ENCODE results near the gene CLBA1.

The CLBA1 gene

DNA sequence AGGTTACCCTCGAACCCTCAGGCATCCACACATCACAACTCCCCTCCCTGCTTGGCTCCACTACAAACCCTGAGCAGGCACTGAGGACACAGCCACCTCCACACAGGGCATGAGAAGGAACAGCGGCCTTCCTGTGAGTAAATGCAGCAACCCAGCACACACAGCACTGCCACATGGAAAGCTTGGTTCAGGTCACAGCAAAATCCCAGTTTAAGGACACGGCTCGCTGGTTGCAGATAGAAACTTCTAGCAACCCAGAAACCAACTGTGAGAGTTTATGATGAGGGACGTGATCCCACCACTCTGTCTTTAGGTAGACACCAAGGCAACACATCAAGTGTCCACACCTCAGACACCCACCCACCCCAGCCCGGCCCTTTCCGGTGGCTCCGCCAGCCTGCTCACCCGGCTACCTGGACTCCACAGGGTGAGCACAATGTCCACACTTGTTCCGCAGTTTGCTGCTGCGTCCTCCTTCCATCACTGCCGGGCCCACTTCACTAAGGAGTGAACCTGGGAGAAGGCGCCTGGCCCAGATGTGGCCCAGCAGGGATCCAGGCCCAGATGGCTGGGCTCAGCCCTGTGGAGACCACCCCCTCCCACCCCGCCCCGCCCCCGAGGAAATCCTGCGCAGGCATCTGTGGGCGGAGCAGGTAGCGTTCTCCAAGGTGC is 22.1 kb downstream of the CLBA1 start:
- no peak for DNase-seq

DNA sequence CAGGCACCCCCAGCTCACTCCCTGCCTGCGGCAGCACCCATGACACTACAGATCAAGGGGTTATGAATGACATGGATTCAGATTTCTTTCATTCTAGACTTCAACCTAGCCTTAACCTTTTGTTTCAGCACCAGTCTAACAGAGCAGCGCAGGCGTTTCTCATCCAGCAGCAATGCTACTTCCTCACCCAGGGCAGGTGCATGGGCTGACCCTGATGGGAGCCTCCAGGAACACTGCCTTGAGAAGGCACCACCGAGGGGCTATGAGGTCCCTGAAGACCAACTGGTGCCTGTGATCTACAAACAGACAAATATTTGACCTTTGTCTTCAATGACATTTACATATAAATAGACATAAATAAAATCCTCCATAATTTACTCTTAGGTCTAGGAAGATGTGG is 24.5 kb downstream of the CLBA1 start:
- no peak for DNase-seq

DNA sequence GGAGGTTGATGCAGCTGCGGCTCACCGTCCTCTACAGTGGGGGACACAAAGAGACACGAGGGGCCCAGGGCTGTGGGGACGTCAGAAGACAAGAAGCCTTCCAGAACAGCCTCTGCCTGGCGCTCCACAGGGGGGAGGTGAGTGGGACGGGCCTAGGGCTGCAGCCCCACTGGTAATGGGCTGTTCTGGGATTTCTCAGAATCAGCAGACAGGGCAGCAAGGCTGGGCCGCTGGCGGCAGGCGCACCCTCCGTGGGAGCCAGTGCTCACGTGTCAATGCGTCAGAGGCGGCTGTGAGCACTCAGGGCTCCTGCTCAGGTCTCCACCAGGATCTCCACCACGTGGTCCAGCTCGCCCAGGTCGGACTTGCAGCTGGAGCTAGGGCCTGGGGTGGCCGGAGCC is 25.3 kb downstream of the CLBA1 start:
- no peak for DNase-seq

DNA sequence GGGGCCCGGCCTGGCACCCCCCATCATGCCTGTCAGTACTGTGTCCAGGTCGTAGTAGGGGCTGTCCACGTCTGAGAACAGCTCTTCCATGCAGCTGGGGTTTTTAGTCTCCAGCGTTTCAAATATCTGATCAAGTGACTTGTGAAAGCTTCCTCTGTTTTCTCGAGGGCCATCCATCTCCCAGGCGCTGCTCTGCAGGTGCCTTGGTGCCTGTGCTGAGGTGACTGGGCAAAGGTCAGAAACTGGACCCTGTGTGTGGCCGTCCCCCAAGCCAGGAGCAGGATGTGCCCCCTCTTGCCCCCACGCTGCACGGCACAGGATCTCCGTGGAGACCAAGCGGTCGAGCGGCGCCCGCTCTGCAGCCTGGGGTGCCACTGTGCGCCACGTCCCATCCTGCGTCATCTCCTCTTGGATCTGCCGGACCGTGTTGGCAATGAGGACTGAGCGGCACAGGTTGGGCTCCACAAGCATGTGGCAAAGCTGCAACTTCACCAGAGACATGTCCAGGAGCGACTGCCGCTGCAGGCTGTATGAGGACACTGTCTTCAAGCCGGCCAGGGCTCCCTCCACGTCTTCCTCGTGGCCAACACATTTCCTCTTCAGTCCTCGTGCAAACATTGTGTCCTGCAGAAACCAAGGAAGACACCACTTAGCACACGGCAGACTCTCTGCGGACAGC is 25.9 kb downstream of the CLBA1 start:
- DNase-seq = no peak

DNA sequence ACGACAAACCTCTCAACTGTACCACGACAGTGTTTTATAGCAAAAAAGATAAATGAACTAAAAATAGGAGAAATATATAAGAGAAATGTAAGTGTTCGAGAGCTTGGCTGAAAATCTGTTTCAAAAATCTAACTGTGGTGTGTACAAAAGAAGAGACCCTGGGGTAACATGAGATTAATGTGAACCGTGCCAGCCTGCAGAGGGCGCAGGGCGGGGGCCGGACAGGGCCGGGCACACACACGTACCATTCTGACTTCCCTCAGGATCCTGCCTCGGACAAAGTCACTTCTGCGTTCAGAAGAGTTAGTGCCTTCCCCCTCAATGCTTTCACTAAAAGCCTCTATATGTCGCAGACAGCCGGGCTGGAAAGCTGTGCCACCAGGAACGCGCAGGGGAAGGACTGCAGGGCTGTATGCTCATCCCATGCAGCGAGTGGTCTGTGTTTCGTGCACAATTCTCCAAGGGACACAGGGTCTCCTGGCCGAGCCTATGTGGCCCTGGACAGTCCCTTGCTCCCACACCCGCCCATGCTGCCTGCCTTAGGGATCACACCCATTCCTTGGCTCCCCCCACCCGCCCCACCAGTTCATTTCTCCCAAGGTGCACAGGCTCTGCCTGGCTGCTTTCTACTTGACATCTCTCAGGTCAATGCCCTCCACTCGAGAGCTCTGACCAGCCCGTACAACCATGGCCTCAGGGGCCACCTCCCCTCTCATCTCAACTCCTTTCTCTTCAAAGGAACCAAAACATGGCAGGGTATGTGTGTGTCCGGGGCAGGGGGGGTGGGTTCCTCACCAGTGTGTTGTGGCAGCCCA is 26.8 kb downstream of the CLBA1 start:
- no peak for DNase-seq

DNA sequence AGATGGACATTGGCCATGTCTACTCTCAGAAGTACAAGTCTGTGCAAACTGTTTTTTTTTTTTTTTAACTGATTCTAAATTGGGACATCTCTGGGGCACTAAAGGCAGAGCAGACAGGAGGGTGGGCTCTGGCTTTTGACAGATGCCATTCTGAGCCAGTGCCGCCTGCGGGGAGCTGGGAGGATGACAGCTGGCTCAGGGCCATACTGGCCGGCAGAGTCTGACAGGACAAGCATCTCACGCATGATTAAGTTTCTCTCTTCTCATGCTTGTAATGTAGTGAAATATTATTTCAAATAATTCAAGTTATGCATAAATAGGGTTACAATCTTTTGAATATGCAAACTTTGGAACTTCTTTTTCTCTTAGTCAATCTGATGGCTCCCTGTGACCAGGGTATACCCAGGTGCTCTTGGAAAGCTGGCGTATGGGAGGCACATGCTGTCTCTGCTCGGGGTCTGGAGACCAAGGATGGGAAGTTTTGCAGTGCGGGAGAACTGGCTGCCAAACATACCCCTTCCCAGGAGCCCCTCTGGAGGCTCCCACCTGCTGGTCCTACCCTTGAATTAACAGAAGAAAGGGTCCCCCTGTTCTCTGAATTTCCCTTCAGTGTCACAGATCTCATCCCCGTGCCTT is 27.7 kb downstream of the CLBA1 start:
- no peak for DNase-seq

DNA sequence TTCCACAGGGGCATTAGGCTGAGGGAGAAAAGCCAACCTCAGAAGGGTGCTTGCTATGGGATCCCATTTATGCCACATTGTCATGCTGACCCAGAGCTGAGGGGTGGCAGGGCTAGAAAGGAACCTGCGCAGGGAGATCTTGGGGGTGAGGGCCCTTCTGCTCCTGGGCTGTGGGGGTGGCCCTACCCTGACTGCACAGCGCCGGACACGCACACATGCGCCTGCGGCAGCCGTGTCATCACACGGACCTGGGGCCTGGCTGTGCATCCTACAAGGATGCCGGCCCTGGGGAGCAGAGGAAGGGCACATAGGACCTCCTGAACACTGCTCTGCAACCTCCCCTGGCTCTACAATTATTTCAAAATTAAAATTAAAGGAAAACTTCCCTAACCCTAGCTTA is 28.4 kb downstream of the CLBA1 start:
- no peak for DNase-seq

DNA sequence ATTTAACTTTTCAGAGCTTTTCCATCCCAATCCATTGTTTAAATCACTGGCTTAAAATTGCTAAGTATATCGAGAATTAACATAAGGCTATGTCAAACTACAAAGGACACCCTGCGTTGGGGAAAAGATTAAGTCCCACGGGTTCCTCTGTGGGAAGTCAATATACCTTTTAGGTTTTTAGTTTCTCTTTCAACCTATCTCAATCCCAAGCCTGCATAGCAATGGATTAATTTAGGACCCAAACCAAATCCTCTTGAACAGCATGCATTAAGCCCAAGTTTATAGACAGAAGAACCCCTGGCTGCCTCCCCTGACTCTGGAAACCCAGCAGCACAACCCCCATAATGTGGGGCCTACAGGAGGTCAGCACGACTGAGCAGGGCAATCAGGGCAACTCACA is 29.0 kb downstream of the CLBA1 start:
- DNase-seq = no peak

DNA sequence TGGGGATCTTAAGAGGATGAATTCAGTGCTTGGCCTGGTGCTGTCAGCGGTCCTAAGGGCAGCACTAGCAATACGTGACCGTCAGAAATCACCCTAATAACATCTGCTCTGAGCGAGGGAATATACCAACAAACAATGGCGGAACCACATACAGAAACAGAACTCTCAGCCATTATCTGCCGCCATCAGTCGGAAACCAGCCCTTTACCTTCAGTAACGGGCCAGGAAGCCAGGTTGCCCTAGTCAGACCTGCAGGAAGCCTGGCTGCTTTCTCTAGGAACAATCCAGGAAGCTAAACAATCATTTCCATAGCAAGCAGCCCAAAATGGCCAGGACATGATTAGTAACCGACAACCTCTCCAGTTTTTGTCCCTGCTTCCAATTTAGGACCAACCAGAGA is 29.7 kb downstream of the CLBA1 start:
- no peak for DNase-seq

DNA sequence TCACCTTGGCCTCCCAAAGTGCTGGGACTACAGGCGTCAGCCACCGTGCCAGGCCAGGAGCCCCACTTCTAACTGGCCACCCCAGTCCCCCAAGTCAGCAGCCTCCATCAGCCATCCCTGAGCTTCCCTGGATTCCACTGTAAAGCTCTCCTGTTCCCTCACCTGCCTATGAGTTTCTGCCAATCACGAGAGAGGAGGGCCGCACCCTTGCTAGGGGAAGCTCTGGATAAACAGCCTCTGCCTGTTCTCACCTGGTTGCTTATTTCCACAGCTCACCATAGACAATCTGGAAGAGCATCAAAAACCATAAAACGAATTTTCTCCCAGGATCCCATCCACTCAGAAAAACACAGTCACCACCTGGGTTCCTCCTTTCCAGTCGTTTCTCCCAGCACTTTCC is 30.3 kb downstream of the CLBA1 start:
- DNase-seq = no peak

DNA sequence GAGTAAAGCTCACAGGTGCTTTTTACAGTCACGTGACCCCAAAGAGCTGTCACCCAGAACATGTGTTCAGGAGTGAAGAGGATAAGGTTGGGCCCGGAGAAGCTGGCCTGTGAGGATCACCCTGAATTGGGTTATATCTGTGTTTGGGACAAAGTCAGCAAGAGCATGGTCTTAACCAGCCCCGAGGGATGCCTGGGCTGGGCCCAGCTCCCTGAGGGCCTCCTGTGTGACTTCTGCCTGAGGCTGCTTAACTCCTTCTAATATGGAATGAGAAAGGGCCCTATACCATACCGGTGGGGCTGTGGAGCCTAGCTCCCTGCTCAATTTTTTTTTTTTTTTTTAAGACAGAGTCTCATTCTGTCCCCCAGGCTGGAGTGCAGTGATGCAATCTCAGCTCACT is 32.8 kb downstream of the CLBA1 start:
- no peak for DNase-seq

DNA sequence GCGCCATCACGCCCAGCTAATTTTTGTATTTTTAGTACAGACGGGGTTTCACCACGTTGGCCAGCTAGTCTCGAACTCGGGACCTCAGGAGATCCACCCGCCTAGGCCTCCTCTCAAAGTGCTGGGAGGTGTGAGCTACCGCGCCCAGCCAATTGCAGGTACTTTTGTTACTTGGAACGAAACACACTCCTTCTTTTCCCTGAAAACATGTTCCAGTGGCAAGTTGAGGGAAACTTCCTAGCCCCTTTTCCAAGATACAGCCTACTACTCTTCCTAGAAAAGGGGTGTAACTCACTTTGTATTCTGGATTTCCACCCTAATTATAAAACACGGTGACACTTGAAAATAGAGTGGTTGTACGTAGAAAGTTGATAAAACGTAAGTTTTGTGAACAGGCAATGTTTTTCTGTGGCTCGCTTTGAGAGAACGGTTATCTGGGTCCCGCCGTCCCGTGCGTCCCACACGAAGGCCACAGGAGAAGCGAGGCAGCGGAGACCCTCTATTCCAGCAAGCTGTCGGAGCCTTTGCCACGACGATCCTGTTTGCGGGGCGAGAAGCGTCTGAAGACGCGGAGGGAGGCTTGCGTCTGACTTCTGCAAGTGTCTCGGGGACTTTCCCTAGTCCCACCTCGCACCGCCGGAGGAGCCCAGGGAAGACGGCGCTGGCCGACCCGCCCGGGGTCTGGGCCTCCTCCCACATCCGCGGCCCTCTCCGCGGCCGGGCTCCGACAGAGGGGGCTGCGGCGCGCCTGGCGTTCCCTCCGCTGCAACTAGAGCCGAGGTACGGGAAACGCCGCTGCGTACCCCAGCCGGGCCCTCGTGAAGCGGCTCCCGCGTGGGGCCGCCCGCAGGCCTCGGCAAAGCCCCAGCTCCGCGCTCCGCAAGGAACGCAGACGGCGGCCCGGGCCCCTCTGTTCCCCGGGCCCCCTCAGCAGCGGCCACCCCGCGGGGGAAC is 34.5 kb downstream of the CLBA1 start:
- DNase-seq = peak; percentile 53 to 64

DNA sequence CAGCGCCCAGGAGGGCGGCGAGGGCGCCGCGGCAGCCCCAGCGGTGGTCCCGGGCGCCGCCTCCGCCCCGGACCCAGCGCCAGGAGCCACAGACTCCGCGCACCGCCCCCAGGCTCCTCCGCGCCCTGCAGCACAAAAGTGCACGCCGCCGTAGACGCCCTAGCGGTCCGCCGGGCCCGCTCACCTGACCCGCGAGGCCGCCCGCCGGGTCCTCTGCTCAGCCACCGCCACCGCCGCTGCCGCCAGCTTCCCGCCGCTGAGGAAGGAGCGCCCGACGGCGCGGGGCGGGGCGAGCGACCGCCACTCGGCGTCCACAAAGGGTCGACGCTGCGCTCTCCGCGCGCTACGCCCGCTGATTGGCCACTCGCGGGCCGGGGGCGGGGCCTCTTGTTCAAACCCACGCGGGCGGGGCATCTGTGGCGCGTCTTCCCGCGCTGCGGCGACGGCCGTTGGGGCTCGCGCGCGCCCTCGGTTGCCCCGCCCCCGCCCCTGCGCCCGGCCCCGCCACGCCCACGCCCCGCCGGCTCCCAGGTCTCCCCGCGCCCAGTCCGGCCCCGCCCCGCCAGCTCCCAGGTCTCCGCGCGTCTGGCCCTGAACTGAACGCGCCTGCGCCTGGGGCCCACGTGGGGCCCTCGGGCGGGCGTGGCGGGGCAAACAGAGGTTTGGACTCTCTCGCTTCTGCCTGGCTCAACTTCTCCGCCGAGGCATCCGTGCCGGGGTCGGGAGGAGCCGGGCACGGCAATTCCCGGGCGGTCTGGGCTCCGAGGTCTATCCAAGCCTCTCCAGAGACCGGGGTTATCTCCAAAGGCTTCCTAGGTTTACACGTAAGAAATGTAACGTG is 35.4 kb downstream of the CLBA1 start, which contains the start of gene CDCA4:
Gene CDCA4, minus strand, starts transcription at position 269 of the 841 bp plus-strand sequence. CDS start 9,154 bp downstream, outside the sequence.
- DNase-seq = peak; percentile 97 to 99

DNA sequence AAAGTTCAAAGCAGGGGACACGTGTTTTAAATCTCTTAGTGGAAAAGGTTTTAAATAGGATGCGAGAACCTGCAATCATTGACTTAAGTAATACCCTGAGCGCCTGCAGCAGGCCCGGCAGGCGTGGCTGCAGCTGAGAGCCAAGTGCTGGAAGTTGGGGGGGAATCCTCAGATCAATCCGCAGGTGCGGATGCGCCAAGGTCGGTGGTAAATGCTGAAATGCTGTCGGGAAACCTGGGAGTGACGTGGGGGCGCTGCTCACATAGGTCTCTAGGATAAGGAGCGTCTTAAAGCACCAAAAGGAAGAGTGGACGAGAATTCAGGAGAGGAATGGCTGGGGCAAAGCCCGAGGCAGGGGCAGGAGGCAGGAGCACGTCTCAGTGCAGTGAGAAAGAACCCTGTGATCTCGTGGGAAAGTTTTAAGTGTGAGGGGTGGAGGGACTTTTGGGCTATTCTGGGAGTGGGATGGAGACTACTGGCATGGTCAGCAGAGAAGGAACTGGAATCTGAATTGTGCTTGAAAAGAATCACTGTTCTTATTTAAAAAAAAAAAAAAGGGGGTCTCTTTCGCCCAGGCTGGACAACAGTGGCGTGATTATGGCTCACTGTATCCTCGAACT is 36.2 kb downstream of the CLBA1 start:
- DNase-seq = no peak

DNA sequence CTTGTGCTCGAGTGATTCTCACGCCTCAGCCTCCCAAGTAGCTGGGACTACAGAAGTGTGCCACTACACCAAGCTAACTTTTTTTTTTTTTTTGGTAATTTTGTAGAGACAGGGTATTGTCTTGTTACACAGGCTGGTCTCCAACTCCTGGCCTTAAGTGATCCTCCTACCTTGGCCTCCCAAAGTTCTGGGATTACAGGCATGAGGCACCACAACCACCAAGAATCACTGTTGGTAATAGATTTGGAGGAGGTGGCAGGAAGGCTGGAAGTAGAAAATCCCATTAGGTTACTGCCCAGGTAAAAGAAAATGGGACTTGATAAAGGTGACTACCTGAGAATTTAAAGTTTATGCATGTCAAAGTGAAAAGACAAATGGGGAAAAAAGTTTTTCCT is 36.7 kb downstream of the CLBA1 start:
- no peak for DNase-seq

DNA sequence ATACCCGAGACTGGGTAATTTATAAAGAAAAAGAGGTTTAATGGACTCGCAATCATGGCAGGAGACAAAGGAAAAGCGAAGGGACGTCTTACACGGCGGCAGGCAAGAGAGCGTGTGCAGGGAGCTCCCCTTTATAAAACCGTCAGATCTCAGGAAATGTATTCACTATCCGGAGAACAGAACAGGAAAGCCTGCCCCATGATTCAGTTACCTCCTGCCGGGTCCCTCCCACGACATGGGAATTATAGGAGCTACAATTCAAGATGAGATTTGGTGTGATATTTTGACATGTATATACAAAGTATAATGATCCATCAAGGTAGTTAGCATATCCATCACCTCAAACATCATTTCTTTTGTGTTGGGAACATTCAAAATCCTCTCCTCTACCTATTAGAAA is 37.6 kb downstream of the CLBA1 start:
- no peak for DNase-seq

DNA sequence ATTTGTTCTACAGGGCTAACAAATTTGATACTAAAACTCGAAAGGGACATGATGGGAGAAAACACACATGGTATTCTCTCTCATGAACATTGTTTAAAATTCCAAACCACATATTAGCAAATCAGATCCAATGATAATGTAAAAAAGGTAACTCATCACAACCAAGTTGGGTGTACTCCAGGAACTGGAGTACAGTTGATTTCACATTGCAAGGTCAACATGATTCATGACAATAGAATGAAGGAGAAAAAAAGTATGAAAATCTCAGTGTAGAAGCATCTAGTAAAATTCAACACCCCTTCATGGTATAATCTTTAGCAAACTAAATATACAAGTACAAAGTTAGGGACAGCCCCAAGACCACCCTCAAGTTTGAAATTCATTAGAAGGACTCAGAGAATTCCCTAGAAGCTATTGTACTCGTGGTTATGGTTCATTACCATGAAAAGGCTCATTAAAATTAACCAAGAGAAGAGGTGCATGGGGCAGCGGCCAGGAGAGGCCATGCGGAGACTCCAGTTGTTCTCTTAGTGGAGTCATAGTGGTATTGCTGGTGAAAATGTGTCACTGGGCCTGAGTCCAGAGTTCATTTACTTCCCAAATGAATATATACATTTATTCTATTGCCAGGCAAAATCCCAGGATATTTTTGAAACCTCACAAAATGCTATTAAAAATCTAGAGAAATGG is 38.3 kb downstream of the CLBA1 start:
- no peak for DNase-seq

DNA sequence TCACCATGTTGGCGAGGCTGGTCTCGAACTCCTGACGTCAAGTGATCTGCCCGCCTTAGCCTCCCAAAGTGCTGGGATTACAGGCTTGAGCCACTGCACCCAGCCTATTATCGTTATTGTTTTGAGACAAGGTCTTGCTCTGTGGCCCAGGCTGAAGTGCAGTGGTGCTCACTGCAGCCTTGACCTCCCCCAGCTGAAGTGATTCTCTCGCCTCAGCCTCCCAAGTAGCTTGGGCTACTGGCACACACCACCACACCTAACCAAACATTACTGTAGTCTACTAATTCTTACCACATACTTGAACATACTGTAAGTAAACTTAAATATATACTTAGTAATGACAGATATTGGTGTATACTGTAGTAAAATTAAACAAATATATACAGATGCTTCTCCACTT is 39.8 kb downstream of the CLBA1 start:
- DNase-seq = no peak

DNA sequence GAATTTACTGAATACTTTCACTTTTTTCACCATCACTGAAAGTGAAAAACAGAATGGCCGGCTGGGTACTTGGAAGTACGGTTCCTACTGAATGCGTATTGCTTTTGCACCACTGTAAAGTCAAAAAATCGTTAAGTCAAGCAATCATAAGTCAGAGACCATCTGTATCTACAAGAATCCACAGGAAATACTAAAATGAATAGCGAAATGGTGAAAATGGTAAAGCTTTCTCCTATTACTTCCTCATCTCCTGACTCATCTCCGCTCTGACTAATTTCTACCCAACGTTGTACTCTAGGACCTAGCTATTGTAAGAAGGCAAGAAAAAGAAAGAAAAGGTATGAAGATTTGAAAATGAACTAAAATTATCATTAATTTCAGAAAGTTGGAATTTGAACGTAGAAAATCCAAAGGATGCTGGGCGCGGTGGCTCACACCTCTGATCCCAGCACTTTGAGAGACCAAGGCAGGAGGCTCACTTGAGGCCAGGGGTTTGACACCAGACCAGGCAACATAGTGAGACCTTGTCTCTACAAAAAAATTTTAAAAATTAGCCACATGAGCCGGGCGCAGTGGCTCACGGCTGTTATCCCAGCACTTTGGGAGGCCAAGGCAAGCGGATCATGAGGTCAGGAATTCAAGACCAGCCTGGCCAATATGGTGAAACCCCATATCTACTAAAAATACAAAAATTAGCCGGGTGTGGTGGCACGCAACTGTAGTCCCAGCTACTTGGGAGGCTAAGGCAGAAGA is 40.6 kb downstream of the CLBA1 start:
- no peak for DNase-seq

All from activated CD4-positive, alpha-beta T cell treated with anti-CD3 and anti-CD28 coated beads for 4 hours (primary cell).